Activated CD4-positive, alpha-beta T cell treated with anti-CD3 and anti-CD28 coated beads for 4 hours (primary cell): ENCODE data around the gene CWF19L2.
A peak's percentile ranks its signal among the peaks of the same experiment; 100 is the strongest.
"Not testable (repeated sequence)": the region's sequence is repeated elsewhere in the genome, so short reads cannot be mapped to it uniquely, and the experiment has no call there.

Source experiments
- DNase-seq, 2 donors: peaks; one replicate each; pipeline ENCODE4 v3.0.0-alpha.2; 2020

The CWF19L2 gene

GRCh38 chr11:107457558-107458271 is at the start of gene CWF19L2:
Gene CWF19L2, minus strand, starts transcription at chr11:107457825. Its CDS starts 9 bp downstream, at chr11:107457816.
- DNase-seq: peak; percentile 85 to 90

GRCh38 chr11:107505647-107506225 is 48.1 kb upstream of the CWF19L2 start:
- no peak for DNase-seq

DNA sequence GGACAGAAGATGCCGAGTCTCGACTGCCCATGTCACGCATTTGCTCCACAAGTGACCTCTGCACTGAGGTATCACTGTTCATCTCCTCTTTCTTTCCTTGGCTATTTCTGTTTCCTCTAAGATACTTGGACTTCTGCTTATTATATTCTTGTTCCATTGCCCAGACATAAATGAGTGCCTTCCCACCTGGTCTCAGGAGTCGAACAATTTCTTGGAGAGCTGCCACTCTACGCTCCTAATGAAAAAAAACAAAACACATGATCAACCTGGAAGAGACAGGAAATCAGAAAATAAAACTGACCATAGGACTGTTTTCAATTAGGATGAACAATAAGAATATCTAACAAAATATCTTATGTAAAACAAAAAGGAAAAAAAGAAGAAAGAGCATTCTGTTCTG is 47.4 kb upstream of the CWF19L2 start:
- no peak for DNase-seq

DNA sequence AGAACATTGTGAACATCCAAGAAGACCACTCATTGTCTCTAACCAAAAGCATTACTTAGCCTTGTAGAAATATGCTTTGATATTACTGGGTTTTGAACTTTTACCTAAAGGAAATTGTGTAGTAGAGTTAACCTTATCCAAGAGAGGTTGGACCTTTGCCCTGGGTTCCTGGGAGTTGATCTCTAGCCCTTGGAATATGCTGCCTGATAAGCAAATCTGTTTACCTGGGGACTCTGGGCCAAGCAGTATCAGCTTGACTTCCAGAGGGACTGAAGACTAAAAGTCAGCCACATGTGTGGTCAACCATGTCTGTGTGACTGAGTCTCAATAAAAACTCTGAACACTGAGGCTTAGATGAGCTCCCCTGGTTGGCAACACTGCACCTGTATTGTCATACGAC is 44.1 kb upstream of the CWF19L2 start:
- no peak for DNase-seq

- DNase-seq: not testable (repeated sequence)
These were observed 39.7 kb upstream of the CWF19L2 start for GRCh38 chr11:107497371-107497770.

DNA sequence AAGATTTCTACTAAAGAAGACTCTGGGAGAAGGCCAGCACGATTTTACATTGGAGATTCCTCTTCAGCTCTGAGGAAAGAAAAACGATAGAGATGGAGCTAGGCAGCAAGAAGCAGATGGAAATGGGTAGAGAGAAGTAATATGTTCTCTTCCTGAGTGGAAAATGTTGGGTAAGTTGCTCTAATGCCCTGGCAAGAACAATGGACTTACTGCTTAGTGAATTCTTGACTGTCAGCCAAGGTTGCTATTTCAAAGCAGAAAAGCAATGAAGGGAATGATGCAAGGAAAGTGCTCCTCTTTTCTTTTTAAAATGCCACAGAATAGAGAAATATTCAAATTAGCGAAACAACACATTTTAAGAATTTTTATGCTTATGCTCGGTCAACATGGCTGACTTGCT is 38.4 kb upstream of the CWF19L2 start:
- no peak for DNase-seq

DNA sequence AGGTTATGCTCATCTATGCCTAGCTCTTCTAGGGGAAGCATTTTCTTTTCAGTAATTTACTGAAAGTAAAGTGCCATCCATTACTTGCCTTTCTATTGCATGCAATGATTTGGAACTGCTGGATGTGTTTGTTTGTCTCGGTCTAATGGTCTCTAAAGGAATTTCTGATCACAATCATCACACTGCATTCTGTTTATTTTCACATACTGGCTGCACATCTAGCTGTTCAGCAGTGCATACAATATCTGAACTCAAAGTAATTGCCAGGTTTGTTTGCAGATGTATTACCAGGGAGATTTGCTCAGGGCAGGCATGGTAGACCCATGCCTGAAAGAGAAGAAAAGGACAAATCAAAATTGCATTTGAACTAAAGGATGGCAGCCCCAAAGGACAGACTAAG is 36.4 kb upstream of the CWF19L2 start:
- no peak for DNase-seq

- DNase-seq: no peak
These were observed 35.5 kb upstream of the CWF19L2 start for GRCh38 chr11:107493117-107493516.

- DNase-seq: no peak
These were observed 33.2 kb upstream of the CWF19L2 start for GRCh38 chr11:107490836-107491235.

DNA sequence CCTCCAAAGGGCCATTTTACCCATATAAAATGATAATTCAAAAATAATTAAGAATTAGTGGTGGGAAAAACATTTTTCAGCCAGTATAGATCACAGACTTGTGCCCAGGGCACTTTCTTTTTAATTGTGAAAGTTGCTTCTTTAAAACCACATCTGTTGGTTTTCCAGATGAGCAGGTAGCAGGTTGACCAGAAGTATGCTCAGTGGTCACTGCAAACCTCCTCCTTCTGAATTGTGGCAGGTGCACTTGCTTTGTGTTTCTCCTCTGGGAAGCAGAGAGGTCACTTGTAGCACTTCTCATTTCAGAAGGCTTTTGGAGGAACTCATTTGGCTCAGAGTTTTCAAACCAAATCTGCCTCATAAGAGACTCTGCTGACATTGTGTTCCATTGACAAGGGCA is 24.6 kb upstream of the CWF19L2 start:
- DNase-seq: no peak

DNA sequence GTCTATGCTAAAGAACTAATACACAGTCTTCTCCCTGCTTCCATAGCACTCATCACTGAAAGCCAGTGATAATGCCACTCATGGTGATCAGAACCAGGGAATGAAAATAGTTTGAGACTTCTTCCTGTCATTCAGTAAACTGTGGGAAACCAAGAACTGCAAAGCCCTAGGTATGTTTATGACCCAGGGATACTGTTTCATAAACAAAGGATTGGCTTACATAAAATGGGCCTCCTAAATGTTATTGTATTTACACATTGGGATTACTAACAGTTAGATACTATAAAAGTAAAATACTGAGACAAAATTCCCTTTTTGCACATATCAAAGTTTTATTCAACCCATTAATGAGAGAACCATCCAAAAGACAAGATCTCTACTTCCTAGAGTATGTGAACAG is 21.3 kb upstream of the CWF19L2 start:
- no peak for DNase-seq

- DNase-seq: no peak
These were observed 20.2 kb upstream of the CWF19L2 start for GRCh38 chr11:107477820-107478219.

- DNase-seq: no peak
These were observed 16.2 kb upstream of the CWF19L2 start for GRCh38 chr11:107473792-107474191.

DNA sequence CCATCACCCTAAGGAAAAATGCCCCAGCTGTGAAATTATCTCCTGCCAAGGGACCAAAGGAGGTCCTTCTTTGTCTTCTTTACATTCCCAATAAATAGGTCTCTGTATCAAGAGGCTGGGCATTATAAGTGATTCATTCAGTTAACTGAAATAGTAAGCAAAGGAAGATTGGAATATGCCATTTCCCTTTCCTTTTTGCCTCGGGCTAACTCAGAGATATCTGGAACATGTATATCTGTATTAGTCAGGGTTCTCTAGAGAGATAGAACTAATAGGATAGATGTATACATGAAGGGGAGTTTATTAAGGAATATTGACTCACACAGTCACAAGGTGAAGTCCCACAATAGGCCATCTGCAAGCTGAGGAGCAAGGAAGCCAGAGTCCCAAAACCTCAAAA is 15.3 kb upstream of the CWF19L2 start:
- DNase-seq: no peak

- DNase-seq: no peak
These were observed 11.0 kb upstream of the CWF19L2 start for GRCh38 chr11:107468596-107468995.

- DNase-seq: no peak
These were observed 10.1 kb upstream of the CWF19L2 start for GRCh38 chr11:107467696-107468095.

- DNase-seq: not testable (repeated sequence)
These were observed 8.7 kb upstream of the CWF19L2 start for GRCh38 chr11:107466275-107466866.

DNA sequence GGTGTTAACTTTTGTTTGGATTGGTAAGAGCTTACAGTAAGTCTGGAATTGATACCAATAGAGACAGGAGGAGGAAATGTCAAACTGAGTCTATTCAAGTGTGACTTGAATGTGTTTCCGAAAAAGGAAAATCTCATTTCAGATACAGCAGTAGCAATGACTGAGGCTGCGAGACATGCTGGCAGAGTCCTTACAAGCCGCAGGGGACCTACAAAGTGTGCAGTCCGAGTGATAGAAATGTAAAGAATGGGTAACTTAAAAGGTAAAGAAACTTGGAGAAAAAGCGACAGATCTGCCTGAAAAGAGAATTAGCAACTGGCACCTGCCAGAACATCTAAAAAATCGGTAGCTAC is 444 bp downstream of the CWF19L2 start:
- peak; percentile 0 to 1 for DNase-seq

GRCh38 chr11:107453594-107454286 is 3.9 kb downstream of the CWF19L2 start:
- no peak for DNase-seq

DNA sequence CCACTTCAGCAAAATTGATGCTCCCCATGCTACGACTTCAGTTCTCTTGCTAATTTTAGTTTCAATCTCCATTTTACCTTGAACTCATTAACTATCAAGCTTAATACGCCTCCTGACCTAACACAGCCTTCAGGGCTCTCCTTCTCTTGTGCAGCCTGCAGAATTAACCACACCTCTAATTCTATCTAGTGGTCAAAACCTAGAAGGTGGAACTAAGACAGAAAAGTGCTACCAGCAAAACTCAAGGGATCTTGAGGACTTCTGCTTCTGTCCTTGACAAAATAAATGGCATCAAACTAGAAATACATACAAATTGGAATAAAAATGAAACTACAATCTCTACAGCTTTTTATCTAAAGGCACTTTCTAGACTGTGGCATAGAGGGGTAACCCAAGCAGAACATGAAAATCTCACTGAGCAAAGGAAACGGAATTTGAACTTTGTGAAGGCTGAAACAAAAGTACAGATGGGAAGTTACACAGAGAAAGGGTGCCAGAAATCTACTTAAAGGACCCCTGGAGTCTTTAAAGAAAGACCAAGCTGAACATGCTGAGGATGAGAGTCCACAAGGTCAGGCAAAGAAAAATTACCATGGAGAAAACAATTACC is 10.7 kb downstream of the CWF19L2 start:
- no peak for DNase-seq

GRCh38 chr11:107442715-107443215 is 14.9 kb downstream of the CWF19L2 start:
- no peak for DNase-seq

DNA sequence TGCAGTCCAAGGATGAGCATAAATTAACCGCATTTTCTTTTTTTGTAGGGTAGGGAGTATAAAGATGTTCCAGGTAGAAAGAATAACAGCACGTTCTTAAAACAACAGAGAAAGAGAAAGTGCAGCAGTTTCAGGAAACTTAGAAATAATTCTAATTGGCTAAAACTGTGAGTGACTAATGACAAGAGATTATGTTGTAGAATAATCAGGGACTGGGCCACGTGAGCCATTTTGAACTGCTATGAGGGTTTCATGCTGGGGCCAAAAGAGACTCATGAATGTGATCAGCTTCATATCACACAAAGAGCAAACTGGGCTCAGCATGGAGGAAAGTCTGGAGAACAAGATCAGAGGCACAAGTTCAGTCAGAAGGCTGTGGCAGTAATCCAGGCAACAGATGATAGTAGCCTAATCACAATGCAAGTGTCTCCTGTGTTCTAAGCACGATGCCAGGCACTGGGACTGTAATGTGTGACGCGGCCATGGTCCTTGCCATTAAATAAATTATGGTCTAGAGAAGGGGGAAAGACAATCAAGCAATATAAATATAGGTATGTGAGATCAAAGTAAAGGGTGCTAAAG is 17.9 kb downstream of the CWF19L2 start:
- DNase-seq: no peak

DNA sequence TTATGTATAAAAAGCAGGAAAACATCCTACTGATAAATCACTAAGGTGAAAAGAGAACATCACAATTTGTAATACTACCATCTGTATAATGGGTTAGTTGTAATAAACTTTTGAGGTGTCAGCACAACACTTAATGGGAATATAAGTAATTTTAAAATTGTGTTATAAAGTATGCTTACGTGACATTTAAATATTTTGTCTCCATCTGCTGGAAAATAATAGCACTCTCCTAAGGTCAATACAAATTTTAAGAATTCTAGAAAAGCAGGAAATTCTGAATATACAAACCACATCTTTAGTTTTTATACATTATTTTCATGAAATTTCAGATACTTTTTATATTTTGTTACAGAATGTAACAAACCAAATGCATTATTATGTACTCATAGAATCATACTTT is 19.5 kb downstream of the CWF19L2 start:
- DNase-seq: no peak
